ENCODE results near the gene RBM34.
"Not testable (repeated sequence)": the region's sequence is repeated elsewhere in the genome, so short reads cannot be mapped to it uniquely, and the experiment has no call there.

The RBM34 gene

GRCh38 chr1:235088907-235089306, 72.1 kb downstream of the RBM34 start:
- DNase-seq = no peak

- no peak for DNase-seq
Measured at GRCh38 chr1:235088430-235088829, 72.6 kb downstream of the RBM34 start.

GRCh38 chr1:235087906-235088305, 73.1 kb downstream of the RBM34 start:
- DNase-seq = no peak

GRCh38 chr1:235085411-235086117, 75.5 kb downstream of the RBM34 start:
- not testable (repeated sequence) for DNase-seq
